Erythroblast (primary cell): ENCODE data around the gene MAMDC2.

Source experiments
- GATA1 ChIP-seq: IDR thresholded peaks from 2 replicates; pipeline ENCODE4 v1.6.1; 2011; ENCODE audit warnings: low read depth, mild to moderate bottlenecking, control low read depth, low read length, moderate library complexity
- POLR2A ChIP-seq: IDR thresholded peaks from 2 replicates; pipeline ENCODE4 v1.6.1; 2011; ENCODE audit warnings: mild to moderate bottlenecking, low read length

GRCh38 chr9:70060883-70061507 is 17.3 kb downstream of the MAMDC2 start:
- TF ChIP-seq GATA1 (no peak), POLR2A (no peak)
